Testis (tissue), 3 donors: ENCODE measurements around the gene PCBP3. TPM values are rescaled to one million over a fixed set of nuclear protein-coding genes. Genes with fewer than 3 reads are reported as not detected.
"Not testable (repeated sequence)": the region's sequence is repeated elsewhere in the genome, so short reads cannot be mapped to it uniquely, and the experiment has no call there.

Source experiments
- DNase-seq: peaks from one replicate; pipeline ENCODE4 v3.0.0-alpha.2; 2019
- H3K27ac ChIP-seq, 2 donors: fragments of 200-600 bp; sonication (generic); one replicate each; pipeline ENCODE4 v1.5.1; 2019
- H3K27me3 ChIP-seq: fragments of 200-600 bp; sonication (generic); one replicate; pipeline ENCODE4 v1.5.1; 2019
- H3K36me3 ChIP-seq: fragments of 200-600 bp; sonication (generic); one replicate; pipeline ENCODE4 v1.5.1; 2017; ENCODE audit warnings: low read depth; ENCODE audit errors: missing control alignments
- H3K4me1 ChIP-seq: fragments of 200-600 bp; sonication (generic); one replicate; pipeline ENCODE4 v1.5.1; 2019
- H3K4me3 ChIP-seq, 2 donors: fragments of 200-600 bp; sonication (generic); one replicate each; pipeline ENCODE4 v1.5.1; 2017 to 2019
- H3K9me3 ChIP-seq: fragments of 200-600 bp; sonication (generic); one replicate; pipeline ENCODE4 v1.5.1; 2017
- CTCF ChIP-seq, 3 experiments: fragments of 450-650 bp in 2 of 3; fragments of 200-600 bp in 1 of 3; sonication (generic) in 1 of 3; IDR thresholded peaks; one replicate each; pipeline ENCODE4 v1.5.1; 2016 to 2019; ENCODE audit warnings: antibody characterized with exemption in 3 of 3, mild to moderate bottlenecking in 2 of 3, moderate library complexity in 1 of 3
- POLR2A ChIP-seq: fragments of 450-650 bp; IDR thresholded peaks from one replicate; pipeline ENCODE4 v1.6.1; 2017; ENCODE audit warnings: antibody characterized with exemption, mild to moderate bottlenecking, moderate library complexity
- WGBS, 2 donors: methylation state at CpG; one replicate each; pipeline ENCODE4 v1.1.5; 2018; 5-methylcytosine and 5-hydroxymethylcytosine counted together
- intact Hi-C: fragments of 100-400 bp; cut with DNase I; formaldehyde crosslinking; loops from one replicate; pipeline ENCODE4 v1.15.1; 2023; ENCODE audit warnings: low total_unique reads
- polyA plus RNA-seq: library from polyadenylated mRNA; stranded (reverse); fragments of 350-450 nt; fragmentation: Illumina TruSeq; extraction: RNeasy Lipid Tissue Mini Kit (QIAGEN cat#74804); gene quantifications from one replicate; pipeline ENCODE4 v1.2.3, GENCODE V29; 2014; ENCODE audit warnings: low read depth, low replicate concordance; ENCODE audit not compliant: insufficient read depth
- total RNA-seq, 2 donors: library from RNA; depleted of rRNA; stranded (reverse); fragments of >200 nt; gene quantifications; one replicate each; pipeline ENCODE4 v1.2.3, GENCODE V29; 2016

Gene PCBP3
- total and polyA plus RNA-seq, 3 donors from 2014 or later, result 35.7 to 58.3 (median 38.0) TPM

- Histone ChIP-seq H3K4me1 (no peaks in the 10 kb centered on the region), H3K27ac (no peak overlapping the region), H3K9me3 (no peaks in the 10 kb centered on the region), H3K36me3 (no peaks in the 10 kb centered on the region), H3K27me3 (no peaks in the 10 kb centered on the region), H3K4me3 (no peak overlapping the region)
- WGBS, 2 donors, result 70 to 76% methylated on average over 26 to 29 of the region's 29 CpGs
- peak; percentile 77 for DNase-seq
- TF ChIP-seq POLR2A, result no peak
- TF ChIP-seq CTCF (IDR thresholded peaks at IDR 0.05), result peak in 2 of 3 experiments; percentile 46 to 57
- intact Hi-C loops, result no loop called here
Observed at GRCh38 chr21:45880097-45881068, 236.9 kb downstream of the PCBP3 start.

- Histone ChIP-seq H3K27ac (no peak overlapping the region), H3K4me3 (no peak overlapping the region), H3K27me3 (no peaks in the 10 kb centered on the region), H3K4me1 (peaks cover 4% of the 10 kb centered on the region), H3K9me3 (no peaks in the 10 kb centered on the region), H3K36me3 (no peaks in the 10 kb centered on the region)
- no peak for DNase-seq
- TF ChIP-seq CTCF (IDR thresholded peaks at IDR 0.05), result no peak
- TF ChIP-seq POLR2A, result no peak
- 64 to 71% methylated on average over 8 of the region's 8 CpGs for WGBS, 2 donors
- intact Hi-C loops, result no loop called here
Observed at GRCh38 chr21:45882645-45883044, 239.1 kb downstream of the PCBP3 start.

DNA sequence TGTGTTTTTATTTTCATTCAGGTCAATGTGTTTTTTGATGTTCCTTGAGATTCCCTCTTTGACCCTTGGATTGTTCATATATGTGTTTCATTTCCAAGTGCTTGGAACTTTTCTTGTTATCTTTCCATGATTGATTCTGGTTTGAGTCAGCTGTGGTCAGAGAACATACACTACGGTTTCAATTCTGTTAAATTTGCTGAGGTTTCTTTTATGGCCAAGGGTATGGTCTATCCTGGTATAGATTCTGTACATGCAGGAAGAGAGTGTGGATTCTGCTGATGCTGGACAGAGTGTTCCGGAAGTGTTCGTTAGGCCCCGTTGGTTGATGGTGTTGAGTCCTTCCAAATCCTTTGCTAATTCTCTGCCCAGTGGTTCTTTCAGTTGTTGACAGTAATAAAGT is 239.6 kb downstream of the PCBP3 start:
- Histone ChIP-seq H3K27me3 (no peaks in the 10 kb centered on the region), H3K4me1 (peaks cover 4% of the 10 kb centered on the region), H3K27ac (no peak overlapping the region), H3K4me3 (no peak overlapping the region), H3K9me3 (no peaks in the 10 kb centered on the region), H3K36me3 (no peaks in the 10 kb centered on the region)
- DNase-seq, result no peak
- TF ChIP-seq POLR2A, result no peak
- intact Hi-C loops, result no loop called here
- WGBS, 2 donors, result 84 to 88% methylated on average over 4 of the region's 4 CpGs

- Histone ChIP-seq H3K4me3 (no peak overlapping the region), H3K9me3 (no peaks in the 10 kb centered on the region), H3K27me3 (no peaks in the 10 kb centered on the region), H3K4me1 (peaks cover 4% of the 10 kb centered on the region), H3K36me3 (no peaks in the 10 kb centered on the region), H3K27ac (no peak overlapping the region)
- no peak for DNase-seq
- TF ChIP-seq POLR2A, result no peak
- TF ChIP-seq CTCF (IDR thresholded peaks at IDR 0.05), result no peak
- intact Hi-C loops, result no loop called here
- WGBS, 2 donors, result 78 to 83% methylated on average over 3 of the region's 3 CpGs
Observed at GRCh38 chr21:45885597-45885929, 242.0 kb downstream of the PCBP3 start.

- H3K27me3 ChIP-seq, H3K4me3 ChIP-seq, H3K4me1 ChIP-seq, H3K27ac ChIP-seq, H3K36me3 ChIP-seq, intact Hi-C loops, DNase-seq, H3K9me3 ChIP-seq: not testable (repeated sequence)
- WGBS, 2 donors, result 45 to 80% methylated on average over 7 to 21 of the region's 21 CpGs
Observed at GRCh38 chr21:45885930-45886601, 242.5 kb downstream of the PCBP3 start.
